Activated CD4-positive, alpha-beta T cell treated with anti-CD3 and anti-CD28 coated beads, Interleukin-10, Interleukin-2, amounts not matched to agents 100 ng/mL and 50 ng/mL, durations not matched to agents 16 hours and 8 hours (primary cell): Measurements from ENCODE around the gene ALDH1L2.

Experiments used
- DNase-seq: peaks from one replicate; pipeline ENCODE4 v3.0.0-alpha.2; 2020

Gene ALDH1L2

GRCh38 chr12:105083031-105083430 is 1.2 kb downstream of the ALDH1L2 start:
- DNase-seq = no peak

- DNase-seq = no peak
Measured at GRCh38 chr12:105078712-105079570, 5.3 kb downstream of the ALDH1L2 start.

- no peak for DNase-seq
Measured at GRCh38 chr12:105077435-105077834, 6.8 kb downstream of the ALDH1L2 start.

GRCh38 chr12:105076913-105077312 is 7.3 kb downstream of the ALDH1L2 start:
- no peak for DNase-seq

DNA sequence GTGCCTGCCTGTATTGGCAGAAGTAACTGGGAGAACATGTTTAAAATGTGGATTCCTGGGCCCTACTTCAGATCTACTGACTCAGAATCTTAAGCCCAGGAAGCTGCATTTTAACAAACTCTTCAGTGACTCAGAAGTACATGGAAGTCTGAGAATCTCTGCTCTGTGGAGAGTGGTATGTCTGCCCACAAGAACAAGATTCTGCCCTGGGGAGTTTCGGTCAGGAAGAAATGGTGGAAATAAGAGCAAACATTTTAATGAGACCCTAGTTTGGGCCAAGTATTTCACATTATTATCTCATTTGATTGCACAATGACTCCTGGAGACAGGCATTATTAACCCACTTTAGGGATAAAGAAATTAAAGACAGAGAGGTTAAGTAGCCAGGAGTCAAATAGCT is 8.2 kb downstream of the ALDH1L2 start:
- no peak for DNase-seq

DNA sequence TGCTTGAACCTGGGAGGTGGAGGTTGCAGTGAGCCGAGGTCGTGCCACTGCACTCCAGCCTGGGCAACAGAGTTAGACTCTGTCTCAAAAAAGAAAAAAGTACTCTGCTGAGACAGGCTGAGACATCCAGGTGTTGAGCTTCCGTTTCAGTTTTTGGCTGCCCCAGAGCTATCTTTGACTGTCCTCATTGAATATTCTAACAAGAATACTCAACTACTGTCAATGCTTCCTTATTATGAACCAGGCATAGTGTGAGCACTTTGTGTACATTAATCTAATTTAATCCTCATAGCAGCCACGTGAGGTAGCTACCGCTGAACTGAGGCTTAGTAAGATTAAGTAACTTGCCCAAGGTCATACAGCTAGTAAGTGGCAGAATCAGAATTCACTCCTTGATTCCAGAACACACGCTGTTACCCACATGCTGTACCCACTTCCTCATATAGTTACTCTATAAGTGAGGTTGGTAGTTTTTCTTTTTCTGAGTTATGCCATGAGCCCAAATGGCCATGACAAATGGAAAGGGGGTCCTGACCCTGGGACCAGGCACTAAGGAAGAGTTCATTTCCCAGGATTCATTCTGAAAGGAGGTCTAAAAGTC is 11.3 kb downstream of the ALDH1L2 start:
- DNase-seq = no peak

GRCh38 chr12:105071981-105072380 is 12.3 kb downstream of the ALDH1L2 start:
- no peak for DNase-seq

DNA sequence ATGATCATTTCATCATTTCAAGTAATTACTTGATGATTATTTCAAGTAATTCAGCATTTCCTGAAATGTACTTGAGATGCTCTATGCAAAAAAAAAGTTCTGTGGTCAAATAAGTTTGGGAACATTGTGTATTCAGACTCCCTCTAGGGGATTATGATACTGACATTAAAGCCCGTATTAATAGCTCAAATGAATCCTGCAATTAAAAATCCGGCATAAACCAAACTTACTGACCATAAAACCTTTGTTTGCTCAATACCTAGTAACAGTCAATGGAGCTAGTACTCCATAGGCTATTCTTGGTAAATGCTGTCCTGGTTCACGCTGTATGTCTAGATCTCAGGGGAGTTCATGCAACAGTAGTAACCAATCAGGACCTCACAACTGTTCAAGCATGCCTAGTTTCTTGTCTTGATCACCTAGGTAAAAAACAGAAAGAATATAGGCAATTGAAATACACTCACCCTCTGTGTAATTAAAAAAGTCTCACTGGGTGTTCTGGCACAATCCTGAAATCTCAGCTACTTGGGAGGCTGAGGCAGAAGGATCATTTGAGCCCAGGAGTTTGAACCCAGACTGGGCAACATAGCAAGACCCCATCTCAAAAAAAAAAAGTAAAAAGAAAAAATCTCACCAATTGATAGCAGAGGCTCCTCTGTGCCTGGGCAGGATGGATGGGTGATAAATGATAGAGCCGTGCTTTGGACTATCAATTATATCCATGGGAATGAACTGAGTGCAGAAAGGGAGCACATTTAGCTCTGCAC is 14.1 kb downstream of the ALDH1L2 start:
- DNase-seq = no peak

GRCh38 chr12:105067511-105068031 is 16.7 kb downstream of the ALDH1L2 start:
- no peak for DNase-seq

GRCh38 chr12:105064564-105065178 is 19.6 kb downstream of the ALDH1L2 start:
- DNase-seq = no peak

- peak; percentile 13 for DNase-seq
Measured at GRCh38 chr12:105060715-105061378, 23.4 kb downstream of the ALDH1L2 start.

- peak; percentile 73 for DNase-seq
Measured at GRCh38 chr12:105057174-105057573, 27.1 kb downstream of the ALDH1L2 start.

DNA sequence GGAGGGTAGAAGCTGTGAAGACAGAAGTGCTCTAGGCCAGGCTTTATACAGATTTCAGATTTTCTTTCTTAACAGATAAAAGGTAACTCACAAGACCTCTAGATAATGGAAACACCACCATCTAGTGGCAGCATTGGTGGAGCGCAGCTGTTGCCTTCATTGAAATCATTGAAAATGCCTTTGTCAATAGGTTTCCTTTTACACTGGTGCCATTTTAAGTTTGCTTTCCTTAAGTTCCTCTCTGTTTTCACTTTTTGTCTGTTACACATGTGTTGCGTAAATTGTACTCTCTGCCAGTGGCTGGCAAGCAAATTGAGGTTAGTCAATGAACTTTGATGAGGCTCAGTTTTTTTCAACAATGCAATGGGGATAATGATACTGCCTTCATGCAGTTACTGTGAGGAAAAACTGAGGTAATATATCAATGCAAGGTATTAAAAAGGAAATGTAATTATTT is 31.1 kb downstream of the ALDH1L2 start:
- peak; percentile 86 for DNase-seq

DNA sequence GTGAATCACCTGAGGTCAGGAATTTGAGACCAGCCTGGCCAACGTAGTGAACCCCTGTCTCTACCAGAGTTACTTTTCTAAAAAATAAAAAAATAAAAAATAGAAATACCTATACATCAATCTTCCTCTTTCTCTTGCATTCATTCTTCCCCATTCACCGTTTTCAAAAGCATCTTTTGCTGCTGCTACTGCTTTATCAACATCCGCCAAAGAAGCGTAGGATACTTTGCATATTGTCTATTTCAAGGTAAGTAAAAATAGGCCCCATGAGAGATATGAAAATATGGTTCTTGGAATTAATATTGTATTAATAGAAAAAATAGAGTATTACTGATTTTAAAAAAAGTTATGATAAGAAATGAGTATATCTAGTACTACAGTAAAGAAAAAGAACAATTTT is 32.3 kb downstream of the ALDH1L2 start:
- no peak for DNase-seq

- no peak for DNase-seq
Measured at GRCh38 chr12:105048315-105048714, 35.9 kb downstream of the ALDH1L2 start.

DNA sequence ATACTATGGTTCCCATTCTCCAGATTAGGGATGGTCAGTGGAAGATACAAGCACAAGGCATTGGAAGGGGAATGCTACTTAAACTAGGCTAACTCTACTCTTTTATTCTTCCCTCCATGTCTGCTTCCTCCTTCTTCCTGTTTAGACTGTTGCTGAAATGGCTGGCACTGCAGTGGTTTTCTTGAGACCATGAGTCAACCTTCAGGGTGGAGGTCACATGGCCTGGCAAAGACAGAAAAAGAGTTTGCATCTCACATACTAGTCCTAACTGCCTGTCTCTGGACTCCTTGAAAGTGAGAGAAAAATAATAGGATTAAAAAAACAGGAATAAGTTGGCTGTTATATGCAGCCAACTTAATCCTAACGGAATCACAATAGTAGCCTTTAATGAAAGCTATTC is 37.0 kb downstream of the ALDH1L2 start:
- no peak for DNase-seq

DNA sequence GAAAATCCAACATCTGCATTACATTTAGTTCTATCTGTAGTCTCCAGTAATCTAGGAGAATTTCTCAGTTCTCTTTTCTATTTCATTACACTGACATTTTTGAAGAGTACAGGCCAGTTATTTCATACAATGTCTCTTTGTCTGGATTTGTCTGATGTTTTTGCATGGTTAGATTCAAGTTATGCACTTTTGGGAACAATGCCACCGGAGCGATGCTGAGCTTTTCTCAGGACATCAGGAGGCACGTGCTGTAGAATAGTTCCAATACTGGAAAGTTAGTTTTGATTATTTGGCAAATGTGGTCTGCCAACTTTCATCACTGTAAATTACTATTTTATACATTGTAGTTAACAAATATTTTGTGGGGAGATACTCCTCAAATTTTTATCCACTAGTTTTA is 43.1 kb downstream of the ALDH1L2 start:
- DNase-seq = no peak

- no peak for DNase-seq
Measured at GRCh38 chr12:105040476-105040875, 43.8 kb downstream of the ALDH1L2 start.

DNA sequence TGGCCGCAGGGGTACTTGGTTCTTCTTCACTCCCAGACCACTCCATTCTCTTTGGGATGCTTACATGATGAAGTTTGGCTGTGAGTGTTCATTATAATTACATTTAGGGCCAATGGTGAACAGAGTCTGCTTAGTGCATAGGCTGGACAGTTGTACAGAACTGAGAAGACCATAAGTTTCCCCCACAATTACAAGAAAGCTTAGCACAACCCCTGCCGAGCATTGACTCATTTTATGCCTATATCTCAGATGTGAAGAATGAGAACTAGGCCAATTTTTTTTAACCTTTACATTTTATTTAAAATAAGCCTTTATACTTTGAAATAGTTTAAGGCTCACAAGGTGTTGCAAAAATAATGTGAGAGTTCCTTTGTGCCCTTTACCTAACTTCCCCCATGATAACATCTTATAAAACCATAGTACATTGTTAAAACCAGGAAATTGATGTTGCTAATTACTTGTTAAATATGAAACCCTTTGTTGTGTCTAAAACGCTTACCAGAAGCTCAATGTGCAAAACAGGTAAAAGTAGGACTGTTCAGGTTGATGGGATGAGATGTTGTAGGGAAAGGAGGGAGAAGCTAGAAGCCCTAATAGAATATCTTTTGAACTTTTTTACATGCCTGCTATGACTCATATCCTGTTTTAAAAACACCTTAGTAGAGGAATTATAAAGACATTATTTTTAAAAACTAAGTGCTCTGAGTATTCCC is 47.2 kb downstream of the ALDH1L2 start:
- peak; percentile 31 for DNase-seq

GRCh38 chr12:105033851-105034250 is 50.4 kb downstream of the ALDH1L2 start:
- peak; percentile 47 for DNase-seq

- no peak for DNase-seq
Measured at GRCh38 chr12:105032703-105033357, 51.4 kb downstream of the ALDH1L2 start.
